ENCODE data around the gene RPGR.
A peak's percentile ranks its signal among the peaks of the same experiment; 100 is the strongest.

Gene RPGR

DNA sequence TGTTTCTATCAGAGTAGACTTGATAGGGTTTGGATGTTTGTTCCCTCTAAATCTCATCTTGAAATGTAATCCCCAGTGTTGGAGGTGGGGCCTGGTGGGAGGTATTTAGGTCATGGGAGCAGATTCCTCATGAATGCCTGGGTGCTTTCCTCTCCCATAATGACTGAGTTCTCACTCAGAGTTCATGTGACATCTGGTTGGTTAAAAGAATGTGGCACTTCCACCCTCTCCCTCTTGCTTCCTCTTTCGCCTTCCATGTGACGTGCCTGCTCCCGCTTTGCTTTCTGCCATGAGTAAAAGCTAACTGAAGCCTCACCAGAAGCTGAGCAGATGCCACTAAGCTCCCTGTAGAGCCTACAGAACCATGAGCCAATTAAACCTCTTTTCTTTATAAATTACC, 59.3 kb downstream of the RPGR start:
- DNase-seq (ENCODE audit: low read depth, low spot score): no peak
- no CpG with 5 or more reads among the region's 3 CpGs for WGBS (ENCODE audit: insufficient coverage, insufficient read length)
- Histone ChIP-seq H3K9me3 (ENCODE audit: control insufficient read depth, insufficient read depth, low read length) (no peaks in the 10 kb centered on the region), H3K4me3 (ENCODE audit: low read length) (no peak overlapping the region), H3K27me3 (ENCODE audit: control insufficient read depth, insufficient read depth, low read length) (no peaks in the 10 kb centered on the region), H3K27ac (ENCODE audit: low read length) (no peak overlapping the region), H3K4me1 (ENCODE audit: control insufficient read depth, insufficient read depth, low read length) (no peaks in the 10 kb centered on the region), H3K36me3 (ENCODE audit: control insufficient read depth, insufficient read depth, low read length) (no peaks in the 10 kb centered on the region)

DNA sequence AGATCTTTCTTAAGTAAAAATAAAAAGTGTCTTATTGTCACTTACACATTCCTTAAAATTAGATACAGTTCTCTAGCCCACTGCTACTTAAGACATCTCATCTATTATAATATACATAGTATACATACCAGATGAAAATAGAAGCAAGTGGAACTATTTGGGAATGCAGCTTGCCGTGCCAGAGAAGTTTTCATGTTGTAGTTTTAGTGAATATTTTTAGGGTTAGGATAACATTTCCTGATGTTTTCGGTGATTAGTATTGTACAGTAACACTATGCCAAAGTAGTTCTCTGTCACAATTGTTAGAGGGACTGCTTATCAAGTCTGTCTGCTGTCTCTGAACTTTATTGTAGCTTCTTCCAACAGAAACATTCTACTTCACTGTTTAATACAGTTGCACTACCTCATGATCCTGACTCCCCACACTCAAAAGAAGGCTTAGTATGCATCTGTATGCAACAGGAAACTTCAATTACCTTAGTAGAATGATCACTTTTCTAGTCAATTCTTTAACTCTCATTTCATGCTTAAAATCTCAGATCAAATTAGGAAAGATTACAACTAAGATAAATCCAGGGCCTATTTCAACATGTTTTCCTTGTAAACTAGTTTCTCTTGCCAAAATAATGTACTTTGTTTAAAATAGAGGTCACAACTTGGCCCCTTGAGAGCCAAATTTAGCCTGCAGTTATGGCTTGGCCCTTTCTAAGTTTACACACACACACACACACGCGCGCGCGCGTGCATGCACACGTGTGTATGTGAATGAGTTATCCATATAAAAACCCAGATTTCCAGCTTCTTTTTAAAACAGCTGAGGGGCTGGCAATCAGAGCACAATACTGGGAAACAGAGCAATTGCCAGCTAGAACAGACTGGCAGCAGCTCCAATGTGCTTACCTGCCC, 64.3 kb downstream of the RPGR start:
- H3K9me3 ChIP-seq (ENCODE audit: control insufficient read depth, insufficient read depth, low read length): no peaks in the 10 kb centered on the region
- no peaks in the 10 kb centered on the region for H3K36me3 ChIP-seq (ENCODE audit: control insufficient read depth, insufficient read depth, low read length)
- no peaks in the 10 kb centered on the region for H3K4me1 ChIP-seq (ENCODE audit: control insufficient read depth, insufficient read depth, low read length)
- no CpG with 5 or more reads among the region's 9 CpGs for WGBS (ENCODE audit: insufficient coverage, insufficient read length)
- no peak overlapping the region for H3K27ac ChIP-seq (ENCODE audit: low read length)
- no peaks in the 10 kb centered on the region for H3K27me3 ChIP-seq (ENCODE audit: control insufficient read depth, insufficient read depth, low read length)
- no peak overlapping the region for H3K4me3 ChIP-seq (ENCODE audit: low read length)
- no peak for DNase-seq (ENCODE audit: low read depth, low spot score)

DNA sequence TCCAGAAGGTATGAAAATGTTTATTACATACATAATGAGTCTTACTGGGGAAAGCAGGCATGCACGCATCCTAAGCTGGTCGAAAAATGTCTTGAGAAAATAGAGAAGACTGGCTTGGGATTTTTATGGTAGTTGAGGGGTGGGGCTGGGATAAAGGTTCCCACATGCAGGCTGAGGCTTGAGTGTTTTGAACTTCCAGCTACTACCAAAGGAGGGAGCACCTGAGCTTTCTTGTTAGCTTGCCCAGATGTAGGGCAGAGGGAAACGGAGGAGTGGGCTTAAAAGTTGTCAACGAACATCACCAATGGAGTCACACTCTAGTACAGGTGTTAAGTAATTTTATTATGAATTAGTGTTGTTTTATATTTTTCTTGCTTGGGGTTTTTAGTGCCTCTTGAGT, 67.1 kb downstream of the RPGR start:
- Histone ChIP-seq H3K4me1 (ENCODE audit: control insufficient read depth, insufficient read depth, low read length) (no peaks in the 10 kb centered on the region), H3K27me3 (ENCODE audit: control insufficient read depth, insufficient read depth, low read length) (no peaks in the 10 kb centered on the region), H3K27ac (ENCODE audit: low read length) (no peak overlapping the region), H3K9me3 (ENCODE audit: control insufficient read depth, insufficient read depth, low read length) (no peaks in the 10 kb centered on the region), H3K4me3 (ENCODE audit: low read length) (no peak overlapping the region), H3K36me3 (ENCODE audit: control insufficient read depth, insufficient read depth, low read length) (no peaks in the 10 kb centered on the region)
- WGBS (ENCODE audit: insufficient coverage, insufficient read length): no CpG with 5 or more reads among the region's 4 CpGs
- DNase-seq (ENCODE audit: low read depth, low spot score): peak; percentile 18

DNA sequence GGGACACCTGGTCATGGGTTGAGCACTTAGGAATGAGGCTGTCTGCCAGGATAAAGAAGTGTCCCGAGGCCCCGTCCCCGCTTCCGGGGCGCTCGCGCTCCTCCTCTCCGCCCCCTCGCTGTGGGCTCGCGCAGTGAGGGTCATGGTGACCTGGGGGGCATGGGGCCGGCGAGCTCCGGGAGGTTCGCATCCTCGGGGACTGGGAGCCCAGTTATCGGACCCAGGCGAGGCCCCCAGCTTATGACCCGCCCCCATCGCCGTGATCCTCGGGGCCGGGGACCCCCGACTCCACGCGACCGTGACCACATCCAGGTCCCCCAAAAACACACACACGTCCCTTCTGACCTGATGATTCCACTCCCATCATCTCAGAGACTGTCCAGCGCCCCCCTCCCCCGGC, 71.3 kb downstream of the RPGR start:
- no CpG with 5 or more reads among the region's 30 CpGs for WGBS (ENCODE audit: insufficient coverage, insufficient read length)
- H3K27ac ChIP-seq (ENCODE audit: low read length): no peak overlapping the region
- no peaks in the 10 kb centered on the region for H3K4me1 ChIP-seq (ENCODE audit: control insufficient read depth, insufficient read depth, low read length)
- no peaks in the 10 kb centered on the region for H3K9me3 ChIP-seq (ENCODE audit: control insufficient read depth, insufficient read depth, low read length)
- no peak overlapping the region for H3K4me3 ChIP-seq (ENCODE audit: low read length)
- H3K36me3 ChIP-seq (ENCODE audit: control insufficient read depth, insufficient read depth, low read length): no peaks in the 10 kb centered on the region
- no peak for DNase-seq (ENCODE audit: low read depth, low spot score)
- H3K27me3 ChIP-seq (ENCODE audit: control insufficient read depth, insufficient read depth, low read length): no peaks in the 10 kb centered on the region

DNA sequence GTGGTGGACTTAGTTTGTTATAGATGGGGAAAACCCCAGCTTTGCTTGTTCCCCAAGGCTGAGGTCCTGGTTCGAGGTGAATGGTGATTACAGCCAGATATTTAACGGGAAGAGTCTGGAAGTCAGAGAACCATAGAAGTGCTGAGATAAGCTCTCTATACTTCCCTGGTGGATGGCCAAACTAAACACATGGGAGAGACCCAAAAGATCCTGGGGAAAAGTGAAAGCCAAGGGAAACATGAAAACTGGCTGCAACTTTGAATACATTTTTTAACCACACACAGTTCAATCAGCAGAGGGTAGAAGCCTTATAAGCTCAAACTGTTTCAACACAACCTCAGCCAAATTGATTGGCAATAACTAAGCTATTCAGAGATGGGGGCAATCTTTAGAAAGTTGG, 77.3 kb downstream of the RPGR start:
- Histone ChIP-seq H3K27me3 (ENCODE audit: control insufficient read depth, insufficient read depth, low read length) (no peaks in the 10 kb centered on the region), H3K4me3 (ENCODE audit: low read length) (no peak overlapping the region), H3K4me1 (ENCODE audit: control insufficient read depth, insufficient read depth, low read length) (no peaks in the 10 kb centered on the region), H3K36me3 (ENCODE audit: control insufficient read depth, insufficient read depth, low read length) (no peaks in the 10 kb centered on the region), H3K27ac (ENCODE audit: low read length) (no peak overlapping the region), H3K9me3 (ENCODE audit: control insufficient read depth, insufficient read depth, low read length) (no peaks in the 10 kb centered on the region)
- no CpG with 5 or more reads among the region's 2 CpGs for WGBS (ENCODE audit: insufficient coverage, insufficient read length)
- DNase-seq (ENCODE audit: low read depth, low spot score): no peak

DNA sequence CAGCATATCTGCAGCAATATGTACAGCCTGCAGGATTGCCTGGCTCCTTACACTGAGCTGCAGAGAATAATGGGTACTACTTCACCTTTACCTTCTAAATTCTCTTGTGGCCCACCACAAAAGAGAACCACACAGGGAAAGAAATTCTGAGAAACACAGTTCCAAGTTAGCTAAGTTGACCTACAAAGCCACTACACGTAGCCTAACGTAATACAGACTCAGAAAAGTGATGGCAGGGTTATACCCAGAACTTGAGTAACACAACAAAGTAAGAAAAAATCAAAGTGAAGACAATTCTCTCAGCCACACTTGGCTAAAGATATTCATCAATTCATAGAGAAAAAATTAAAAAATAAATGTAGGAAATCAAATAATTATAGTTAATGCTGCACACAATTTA, 80.3 kb downstream of the RPGR start:
- no peak for DNase-seq (ENCODE audit: low read depth, low spot score)
- H3K9me3 ChIP-seq (ENCODE audit: control insufficient read depth, insufficient read depth, low read length): no peaks in the 10 kb centered on the region
- no peak overlapping the region for H3K27ac ChIP-seq (ENCODE audit: low read length)
- no peaks in the 10 kb centered on the region for H3K27me3 ChIP-seq (ENCODE audit: control insufficient read depth, insufficient read depth, low read length)
- no CpG with 5 or more reads among the region's 2 CpGs for WGBS (ENCODE audit: insufficient coverage, insufficient read length)
- no peaks in the 10 kb centered on the region for H3K4me1 ChIP-seq (ENCODE audit: control insufficient read depth, insufficient read depth, low read length)
- no peaks in the 10 kb centered on the region for H3K36me3 ChIP-seq (ENCODE audit: control insufficient read depth, insufficient read depth, low read length)
- no peak overlapping the region for H3K4me3 ChIP-seq (ENCODE audit: low read length)

DNA sequence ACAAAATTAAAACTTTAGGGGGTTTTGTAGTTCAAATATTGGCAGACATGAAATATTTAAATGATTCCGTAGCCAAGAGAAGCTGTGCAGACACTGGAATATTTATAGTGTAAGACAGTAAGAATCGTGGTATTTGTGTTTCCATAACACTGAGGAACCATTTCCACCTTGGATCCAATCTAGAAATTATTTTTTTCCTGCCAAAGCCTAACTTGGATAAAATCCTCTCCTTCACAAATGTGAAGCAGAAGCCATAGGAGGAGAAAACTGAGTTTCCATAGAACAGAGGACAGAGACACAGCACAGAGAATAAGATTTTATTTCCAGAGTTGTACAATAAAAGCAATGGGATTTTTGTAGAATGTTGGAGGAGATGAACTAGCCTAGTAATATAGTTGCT, 86.8 kb downstream of the RPGR start:
- Histone ChIP-seq H3K36me3 (ENCODE audit: control insufficient read depth, insufficient read depth, low read length) (no peaks in the 10 kb centered on the region), H3K4me3 (ENCODE audit: low read length) (no peak overlapping the region), H3K27me3 (ENCODE audit: control insufficient read depth, insufficient read depth, low read length) (no peaks in the 10 kb centered on the region), H3K4me1 (ENCODE audit: control insufficient read depth, insufficient read depth, low read length) (no peaks in the 10 kb centered on the region), H3K9me3 (ENCODE audit: control insufficient read depth, insufficient read depth, low read length) (no peaks in the 10 kb centered on the region), H3K27ac (ENCODE audit: low read length) (no peak overlapping the region)
- DNase-seq (ENCODE audit: low read depth, low spot score): no peak
- WGBS (ENCODE audit: insufficient coverage, insufficient read length): no CpG with 5 or more reads among the region's 2 CpGs

DNA sequence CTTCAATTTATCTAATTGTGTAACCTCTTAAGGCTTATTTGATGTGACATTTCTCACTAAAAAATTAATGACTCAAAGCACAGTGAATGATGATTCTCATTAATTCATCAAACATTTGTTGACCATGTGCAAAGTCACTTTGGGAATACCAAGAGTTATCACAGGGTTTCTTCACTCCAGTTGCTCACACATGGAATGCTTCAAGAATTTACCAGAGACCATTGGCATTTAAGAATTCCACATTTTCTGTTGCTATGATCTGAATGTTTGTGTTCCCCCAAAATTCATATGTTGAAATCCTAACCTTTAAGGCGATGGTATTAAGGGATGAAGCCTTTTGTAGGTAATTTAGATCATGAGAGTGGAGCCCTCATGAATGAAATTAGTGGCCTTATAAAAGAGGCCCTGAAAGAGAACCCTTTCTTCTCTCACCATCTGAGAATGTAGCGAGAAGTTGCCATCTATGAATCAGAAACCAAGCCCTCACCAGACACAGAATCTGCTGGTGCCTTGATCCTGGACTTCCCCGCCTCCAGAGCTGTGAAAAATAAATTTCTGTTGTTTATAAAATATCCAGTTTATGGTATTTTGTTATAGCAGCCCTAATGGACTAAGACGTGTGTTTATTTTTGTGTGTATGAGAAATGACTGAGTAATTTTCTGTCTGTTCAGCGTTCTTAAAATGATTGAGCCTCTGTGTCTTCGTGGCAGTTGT, 90.3 kb downstream of the RPGR start:
- H3K4me1 ChIP-seq (ENCODE audit: control insufficient read depth, insufficient read depth, low read length): 0 out of 2 replicates have a peak, but pooled peaks cover 2% of the 10 kb centered on the region
- no CpG with 5 or more reads among the region's 6 CpGs for WGBS (ENCODE audit: insufficient coverage, insufficient read length)
- H3K36me3 ChIP-seq (ENCODE audit: control insufficient read depth, insufficient read depth, low read length): no peaks in the 10 kb centered on the region
- H3K27ac ChIP-seq (ENCODE audit: low read length): no peak overlapping the region
- no peaks in the 10 kb centered on the region for H3K9me3 ChIP-seq (ENCODE audit: control insufficient read depth, insufficient read depth, low read length)
- no peak for DNase-seq (ENCODE audit: low read depth, low spot score)
- no peak overlapping the region for H3K4me3 ChIP-seq (ENCODE audit: low read length)
- H3K27me3 ChIP-seq (ENCODE audit: control insufficient read depth, insufficient read depth, low read length): no peaks in the 10 kb centered on the region

DNA sequence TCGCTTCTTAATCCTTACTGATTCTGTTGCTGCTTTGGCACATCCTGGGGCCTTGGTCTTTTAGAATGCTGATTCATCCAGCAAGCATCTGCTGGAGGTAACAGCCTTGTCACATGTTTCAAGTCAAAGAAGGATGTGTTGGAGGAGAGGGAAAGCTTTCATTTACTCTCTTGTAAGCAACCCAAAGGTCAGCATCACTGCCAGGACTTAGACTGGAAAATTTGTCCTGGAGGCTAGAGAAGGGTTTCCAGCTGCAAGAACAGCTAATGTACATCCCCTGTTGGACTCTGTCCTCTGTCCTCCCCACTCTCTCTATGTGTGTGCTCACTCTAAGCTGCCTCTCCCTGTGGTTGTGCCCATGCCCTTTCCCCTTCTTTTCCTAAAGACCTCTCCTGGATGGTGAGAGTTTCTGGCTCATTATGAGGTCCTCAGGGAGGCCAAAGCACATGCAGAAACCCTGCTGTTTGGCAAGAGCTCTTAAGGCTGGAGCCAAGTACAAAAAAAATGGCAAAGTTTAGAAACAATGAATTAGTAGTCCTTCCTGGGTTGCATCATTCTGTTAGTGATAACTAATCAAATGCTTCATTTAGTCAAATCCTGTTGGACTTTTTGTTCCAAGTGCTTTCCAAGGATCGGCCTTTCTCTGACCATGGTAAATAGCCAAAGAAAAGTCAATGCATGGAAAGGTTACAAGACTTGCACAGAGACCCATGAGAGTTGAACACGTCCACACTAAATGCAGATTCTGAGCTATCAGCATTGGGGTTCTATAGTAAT, 93.2 kb downstream of the RPGR start:
- Histone ChIP-seq H3K27me3 (ENCODE audit: control insufficient read depth, insufficient read depth, low read length) (no peaks in the 10 kb centered on the region), H3K9me3 (ENCODE audit: control insufficient read depth, insufficient read depth, low read length) (no peaks in the 10 kb centered on the region), H3K36me3 (ENCODE audit: control insufficient read depth, insufficient read depth, low read length) (no peaks in the 10 kb centered on the region), H3K27ac (ENCODE audit: low read length) (no peak overlapping the region), H3K4me1 (ENCODE audit: control insufficient read depth, insufficient read depth, low read length) (0 out of 2 replicates have a peak, but pooled peaks cover 2% of the 10 kb centered on the region), H3K4me3 (ENCODE audit: low read length) (no peak overlapping the region)
- WGBS (ENCODE audit: insufficient coverage, insufficient read length): no CpG with 5 or more reads among the region's 3 CpGs
- no peak for DNase-seq (ENCODE audit: low read depth, low spot score)

DNA sequence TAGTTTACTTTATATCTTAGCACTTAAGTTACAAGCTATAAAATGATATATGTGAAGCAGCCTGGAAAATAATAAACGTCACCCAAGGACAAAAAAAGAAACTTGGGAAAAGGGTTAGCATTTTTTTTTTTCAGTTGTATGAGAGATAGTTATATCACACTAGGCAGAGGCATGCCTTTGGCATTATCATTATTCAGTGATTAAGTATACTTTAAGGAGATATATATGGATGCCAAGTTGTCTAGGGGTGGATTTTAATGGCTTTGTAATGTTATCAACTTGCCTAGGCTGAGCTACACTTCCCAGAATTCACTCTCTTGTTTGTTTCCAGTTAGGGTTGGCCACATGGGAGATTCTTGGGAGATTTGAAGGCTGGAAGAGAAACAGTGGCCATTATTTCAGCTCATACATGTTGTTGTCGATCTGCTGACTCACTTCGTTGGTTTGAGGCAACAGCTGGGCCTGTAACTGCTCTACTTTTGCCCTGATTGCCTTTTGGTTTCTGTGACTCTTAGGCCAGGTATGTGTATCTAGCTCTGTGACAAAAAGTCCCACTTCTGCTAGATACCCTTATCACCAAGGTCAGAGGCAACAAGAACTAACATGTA, 95.1 kb downstream of the RPGR start:
- Histone ChIP-seq H3K4me1 (ENCODE audit: control insufficient read depth, insufficient read depth, low read length) (0 out of 2 replicates have a peak, but pooled peaks cover 2% of the 10 kb centered on the region), H3K9me3 (ENCODE audit: control insufficient read depth, insufficient read depth, low read length) (no peaks in the 10 kb centered on the region), H3K27me3 (ENCODE audit: control insufficient read depth, insufficient read depth, low read length) (no peaks in the 10 kb centered on the region), H3K27ac (ENCODE audit: low read length) (no peak overlapping the region), H3K36me3 (ENCODE audit: control insufficient read depth, insufficient read depth, low read length) (no peaks in the 10 kb centered on the region), H3K4me3 (ENCODE audit: low read length) (no peak overlapping the region)
- WGBS (ENCODE audit: insufficient coverage, insufficient read length): no CpG with 5 or more reads among the region's 3 CpGs
- no peak for DNase-seq (ENCODE audit: low read depth, low spot score)
